OCI-LY3 (cell line): ENCODE measurements around the gene CD109.

Experiments used
- H2AFZ ChIP-seq: fragments of 200-600, 300-600 bp; shearing (Covaris generic); 2 replicates; pipeline ENCODE4 v1.6.0; 2014; ENCODE audit warnings: antibody characterized with exemption, low read depth, low read length
- H3K27ac ChIP-seq: fragments of 200-600, 300-600 bp; sonication (generic); 2 replicates; pipeline ENCODE4 v1.5.1; 2014; ENCODE audit warnings: mild to moderate bottlenecking, low read length, moderate library complexity, mixed read lengths
- H3K27me3 ChIP-seq: fragments of 200-600, 300-600 bp; sonication (generic); 2 replicates; pipeline ENCODE4 v1.6.1; 2014; ENCODE audit warnings: low read depth, low read length, mixed read lengths
- H3K36me3 ChIP-seq: fragments of 200-600, 300-600 bp; sonication (generic); replicated peaks from 2 replicates; pipeline ENCODE3; 2014; ENCODE audit warnings: low read depth, low read length, mixed read lengths
- H3K4me1 ChIP-seq: fragments of 300-600, 200-600 bp; sonication (generic); 2 replicates; pipeline ENCODE4 v1.6.1; 2014; ENCODE audit warnings: low read length, mixed read lengths
- H3K4me2 ChIP-seq: fragments of 200-600, 300-600 bp; sonication (generic); 2 replicates; pipeline ENCODE4 v1.6.1; 2014; ENCODE audit warnings: low read length, mixed read lengths
- H3K4me3 ChIP-seq: fragments of 300-600, 200-600 bp; sonication (generic); 2 replicates; pipeline ENCODE4 v1.5.1; 2014; ENCODE audit warnings: antibody characterized with exemption, mild to moderate bottlenecking, low read length, moderate library complexity
- H3K79me2 ChIP-seq: fragments of 300-600, 200-600 bp; shearing (Covaris generic); 2 replicates; pipeline ENCODE4 v1.6.1; 2014; ENCODE audit warnings: mild to moderate bottlenecking, low read length, mixed read lengths
- H3K9ac ChIP-seq: fragments of 300-600, 200-600 bp; shearing (Covaris generic); 2 replicates; pipeline ENCODE4 v1.6.0; 2014; ENCODE audit warnings: mild to moderate bottlenecking, low read length, moderate library complexity
- H3K9me3 ChIP-seq: fragments of 200-600, 300-600 bp; shearing (Covaris generic); 2 replicates; pipeline ENCODE4 v1.6.1; 2014; ENCODE audit warnings: low read length, mixed read lengths; ENCODE audit not compliant: insufficient read depth
- H4K20me1 ChIP-seq: fragments of 200-600, 300-600 bp; sonication (generic); 2 replicates; pipeline ENCODE4 v1.6.1; 2016; ENCODE audit warnings: low read length, mixed read lengths; ENCODE audit not compliant: insufficient read depth
- EZH2phosphoT487 ChIP-seq: fragments of 200-600 bp; shearing (Covaris generic); IDR thresholded peaks from 2 replicates; pipeline ENCODE4 v1.6.1; 2018; ENCODE audit warnings: antibody characterized with exemption, mixed run types, low read depth
- TF ChIP-seq, protein P1 (sequence below): fragments of 200-600, 300-600 bp; sonication (generic); IDR thresholded peaks from 2 replicates; pipeline ENCODE4 v1.5.1; 2014; ENCODE audit warnings: antibody characterized with exemption, low read length, low read depth

Gene CD109

DNA sequence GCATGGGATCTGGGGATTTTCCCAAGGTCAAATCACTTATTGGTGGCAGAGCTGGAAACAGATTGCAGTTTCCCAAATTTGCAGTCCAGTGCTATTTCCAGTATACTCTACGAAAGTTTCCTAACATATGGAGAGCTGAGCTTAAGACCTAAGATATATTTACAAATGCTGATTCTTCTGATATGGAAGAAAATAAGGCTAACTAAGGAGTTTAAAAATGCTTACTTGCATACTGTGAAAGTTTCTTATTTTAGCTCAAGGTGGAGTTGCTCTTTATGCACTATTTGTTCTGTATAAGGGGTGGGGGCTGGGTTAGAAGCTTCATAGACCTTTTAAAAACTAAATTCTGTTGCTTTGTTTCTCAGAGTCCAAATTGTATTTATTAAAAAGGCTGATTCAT lies 7.5 kb downstream of the CD109 start:
- Histone ChIP-seq H3K4me2 (no peak overlapping the region), H3K27ac (no peak overlapping the region), H3K9ac (no peak overlapping the region)

DNA sequence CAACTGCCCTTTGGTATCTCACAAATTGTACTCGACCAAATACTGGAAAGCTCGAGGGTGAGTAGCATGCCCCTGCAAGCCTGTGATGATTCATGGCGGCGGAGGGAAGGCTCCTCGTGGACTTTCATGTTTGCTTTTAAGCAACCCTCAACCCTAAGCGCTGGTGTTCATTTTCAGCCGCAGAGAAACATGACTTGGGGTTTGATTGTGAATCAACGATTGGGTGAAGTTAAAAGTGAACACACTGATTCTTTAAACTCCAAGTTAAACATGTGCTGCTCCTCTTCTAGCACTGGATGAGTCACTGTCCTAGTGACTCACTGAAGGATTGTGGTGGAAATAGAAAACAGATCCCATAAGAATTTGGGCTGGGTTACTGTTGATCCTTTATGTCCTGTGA lies 8.3 kb downstream of the CD109 start:
- no peaks in the 10 kb centered on the region for H3K4me1 ChIP-seq
- H3K4me2 ChIP-seq: no peak overlapping the region
- no peaks in the 10 kb centered on the region for H3K9me3 ChIP-seq
- no peaks in the 10 kb centered on the region for H3K27me3 ChIP-seq
- H3K4me3 ChIP-seq: no peak overlapping the region
- no peaks in the 10 kb centered on the region for H3K79me2 ChIP-seq
- TF ChIP-seq, protein P1, sequence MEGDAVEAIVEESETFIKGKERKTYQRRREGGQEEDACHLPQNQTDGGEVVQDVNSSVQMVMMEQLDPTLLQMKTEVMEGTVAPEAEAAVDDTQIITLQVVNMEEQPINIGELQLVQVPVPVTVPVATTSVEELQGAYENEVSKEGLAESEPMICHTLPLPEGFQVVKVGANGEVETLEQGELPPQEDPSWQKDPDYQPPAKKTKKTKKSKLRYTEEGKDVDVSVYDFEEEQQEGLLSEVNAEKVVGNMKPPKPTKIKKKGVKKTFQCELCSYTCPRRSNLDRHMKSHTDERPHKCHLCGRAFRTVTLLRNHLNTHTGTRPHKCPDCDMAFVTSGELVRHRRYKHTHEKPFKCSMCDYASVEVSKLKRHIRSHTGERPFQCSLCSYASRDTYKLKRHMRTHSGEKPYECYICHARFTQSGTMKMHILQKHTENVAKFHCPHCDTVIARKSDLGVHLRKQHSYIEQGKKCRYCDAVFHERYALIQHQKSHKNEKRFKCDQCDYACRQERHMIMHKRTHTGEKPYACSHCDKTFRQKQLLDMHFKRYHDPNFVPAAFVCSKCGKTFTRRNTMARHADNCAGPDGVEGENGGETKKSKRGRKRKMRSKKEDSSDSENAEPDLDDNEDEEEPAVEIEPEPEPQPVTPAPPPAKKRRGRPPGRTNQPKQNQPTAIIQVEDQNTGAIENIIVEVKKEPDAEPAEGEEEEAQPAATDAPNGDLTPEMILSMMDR: no peak
- no peak for TF ChIP-seq EZH2phosphoT487
- no peak overlapping the region for H3K27ac ChIP-seq
- no peak overlapping the region for H2AFZ ChIP-seq
- H3K9ac ChIP-seq: no peak overlapping the region
- no peaks in the 10 kb centered on the region for H4K20me1 ChIP-seq
- no peaks in the 10 kb centered on the region for H3K36me3 ChIP-seq

More for the DNA sequence above, 7.5 kb downstream of the CD109 start:
- no peak overlapping the region for H3K4me3 ChIP-seq
- H4K20me1 ChIP-seq: no peaks in the 10 kb centered on the region
- H3K9me3 ChIP-seq: no peaks in the 10 kb centered on the region
- 0 out of 2 replicates have a peak, but pooled peaks cover 2% of the 10 kb centered on the region for H3K4me1 ChIP-seq
- TF ChIP-seq, protein P1: no peak
- TF ChIP-seq EZH2phosphoT487: no peak
- no peaks in the 10 kb centered on the region for H3K79me2 ChIP-seq
- H3K36me3 ChIP-seq: no peaks in the 10 kb centered on the region
- H3K27me3 ChIP-seq: no peaks in the 10 kb centered on the region
- no peak overlapping the region for H2AFZ ChIP-seq

DNA sequence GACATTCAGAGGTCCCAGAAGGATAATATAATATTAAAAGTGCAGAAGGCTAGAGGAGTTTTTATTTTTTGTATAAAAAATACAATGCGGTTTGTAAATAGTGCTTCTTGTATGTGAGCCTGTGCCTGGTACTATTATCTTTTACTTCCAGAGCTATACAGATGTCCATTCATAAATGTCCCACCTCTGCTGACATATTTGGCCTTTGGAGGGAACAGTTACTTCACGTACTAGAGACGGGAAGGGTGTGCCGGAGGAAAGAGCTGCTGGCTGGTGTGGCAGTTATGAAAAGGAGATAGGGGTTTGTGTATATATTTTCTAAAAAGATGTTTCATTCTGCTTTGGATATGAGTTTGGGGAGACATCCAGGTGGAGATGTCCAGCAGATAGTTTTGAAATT lies 8.8 kb downstream of the CD109 start:
- H3K4me3 ChIP-seq: no peak overlapping the region
- H3K4me2 ChIP-seq: no peak overlapping the region
- no peaks in the 10 kb centered on the region for H4K20me1 ChIP-seq
- H3K9ac ChIP-seq: no peak overlapping the region
- H3K79me2 ChIP-seq: no peaks in the 10 kb centered on the region
- no peaks in the 10 kb centered on the region for H3K4me1 ChIP-seq
- no peaks in the 10 kb centered on the region for H3K9me3 ChIP-seq
- H3K36me3 ChIP-seq: no peaks in the 10 kb centered on the region
- no peak overlapping the region for H3K27ac ChIP-seq
- no peaks in the 10 kb centered on the region for H3K27me3 ChIP-seq
- no peak overlapping the region for H2AFZ ChIP-seq
- TF ChIP-seq EZH2phosphoT487: no peak
- TF ChIP-seq, protein P1: no peak

DNA sequence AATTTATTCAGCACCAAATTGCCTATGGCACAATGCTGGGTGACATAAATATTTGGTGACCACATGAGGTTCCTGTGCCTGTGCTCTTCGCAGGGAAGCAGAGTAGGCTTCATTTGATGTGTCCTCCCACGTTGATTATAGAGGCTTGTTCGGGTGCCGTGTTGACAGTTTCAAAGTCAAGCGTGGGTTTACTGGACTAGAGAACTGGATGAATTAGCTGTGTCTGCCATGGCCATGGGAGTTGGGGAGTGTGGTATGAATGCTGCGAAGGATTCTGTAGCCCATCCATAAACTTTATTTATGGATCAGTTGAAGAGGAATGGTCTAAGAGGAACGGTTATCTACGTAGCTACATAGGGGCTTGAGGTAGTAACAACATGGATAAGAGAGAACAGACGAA lies 11.0 kb downstream of the CD109 start:
- no peaks in the 10 kb centered on the region for H3K36me3 ChIP-seq
- H3K4me2 ChIP-seq: no peak overlapping the region
- no peaks in the 10 kb centered on the region for H4K20me1 ChIP-seq
- H2AFZ ChIP-seq: no peak overlapping the region
- TF ChIP-seq, protein P1: no peak
- TF ChIP-seq EZH2phosphoT487: no peak
- no peaks in the 10 kb centered on the region for H3K4me1 ChIP-seq
- no peak overlapping the region for H3K9ac ChIP-seq
- H3K9me3 ChIP-seq: no peaks in the 10 kb centered on the region
- no peaks in the 10 kb centered on the region for H3K27me3 ChIP-seq
- no peak overlapping the region for H3K4me3 ChIP-seq
- H3K27ac ChIP-seq: no peak overlapping the region
- no peaks in the 10 kb centered on the region for H3K79me2 ChIP-seq
